ENCODE data around the gene CACHD1. TPM values are rescaled to one million over a fixed set of nuclear protein-coding genes. Genes with fewer than 3 reads are reported as not detected.
"Not testable (repeated sequence)": the region's sequence is repeated elsewhere in the genome, so short reads cannot be mapped to it uniquely, and the experiment has no call there.

CACHD1 gene
- total RNA-seq, 1 experiment from 2014 or later, result not detected

- Histone ChIP-seq H3K4me1 (ENCODE audit: low read length) (no peaks in the 10 kb centered on the region), H3K79me2 (ENCODE audit: low read length) (no peaks in the 10 kb centered on the region), H3K4me2 (ENCODE audit: low read depth, low read length, poor library complexity, severe bottlenecking) (no peak overlapping the region), H3K9ac (ENCODE audit: low read length) (no peak overlapping the region), H2AFZ (ENCODE audit: low read length) (no peak overlapping the region), H3K27ac (ENCODE audit: low read length) (no peak overlapping the region), H3K9me3 (ENCODE audit: low read length) (no peaks in the 10 kb centered on the region), H3K36me3 (ENCODE audit: insufficient read depth, low read length) (no peaks in the 10 kb centered on the region), H4K20me1 (ENCODE audit: insufficient read depth, low read depth, low read length) (no peaks in the 10 kb centered on the region), H3K4me3 (ENCODE audit: low read length) (no peak overlapping the region), H3K9me2 (replicated peaks; ENCODE audit: insufficient read depth, low read length) (no peaks in the 10 kb centered on the region), H3K27me3 (ENCODE audit: low read length) (no peaks in the 10 kb centered on the region)
- no peak for DNase-seq
Measured at GRCh38 chr1:64505232-64505943, 35.5 kb downstream of the CACHD1 start.

DNA sequence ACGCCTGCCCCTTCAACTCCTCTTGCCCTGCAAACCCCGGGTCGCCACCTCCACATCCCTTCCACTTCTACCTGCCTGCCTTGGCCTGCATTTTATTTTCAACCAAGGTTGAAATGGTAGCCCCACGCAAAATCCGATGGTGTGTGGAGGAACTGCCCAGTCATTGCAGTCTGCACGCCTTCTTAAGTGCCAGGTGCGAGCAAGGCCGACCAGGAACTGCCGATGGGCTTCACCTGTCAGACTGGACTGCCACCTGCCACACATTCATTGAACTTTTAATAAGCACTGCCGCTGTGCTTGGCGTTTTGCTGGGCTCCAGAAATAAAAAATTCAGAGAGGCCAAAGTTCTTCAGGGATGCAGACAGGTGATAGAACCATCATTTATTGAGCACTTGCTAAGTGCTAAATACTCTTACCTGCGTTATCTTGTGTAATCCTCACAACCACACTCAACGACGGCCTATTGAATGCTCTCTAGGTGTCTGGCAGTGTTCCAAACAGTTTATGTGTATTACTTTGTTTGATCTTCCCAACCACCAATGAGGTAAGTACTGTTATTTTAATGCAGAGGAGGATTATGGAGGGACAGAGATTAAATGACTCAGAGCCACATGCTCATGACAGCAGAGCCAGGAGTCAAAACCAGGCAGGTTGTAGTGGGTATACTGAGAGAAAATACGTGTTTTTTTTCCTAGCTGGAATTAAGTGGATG lies 36.2 kb downstream of the CACHD1 start:
- no peak overlapping the region for H3K27ac ChIP-seq (ENCODE audit: low read length)
- H2AFZ ChIP-seq (ENCODE audit: low read length), result no peak overlapping the region
- H3K4me1 ChIP-seq (ENCODE audit: low read length), result no peaks in the 10 kb centered on the region
- H3K36me3 ChIP-seq (ENCODE audit: insufficient read depth, low read length), result no peaks in the 10 kb centered on the region
- H3K9ac ChIP-seq (ENCODE audit: low read length), result no peak overlapping the region
- H3K9me2 ChIP-seq (replicated peaks; ENCODE audit: insufficient read depth, low read length), result no peaks in the 10 kb centered on the region
- DNase-seq, result no peak
- no peaks in the 10 kb centered on the region for H3K27me3 ChIP-seq (ENCODE audit: low read length)
- H3K4me2 ChIP-seq (ENCODE audit: low read depth, low read length, poor library complexity, severe bottlenecking), result no peak overlapping the region
- no peaks in the 10 kb centered on the region for H4K20me1 ChIP-seq (ENCODE audit: insufficient read depth, low read depth, low read length)
- no peaks in the 10 kb centered on the region for H3K9me3 ChIP-seq (ENCODE audit: low read length)
- H3K4me3 ChIP-seq (ENCODE audit: low read length), result no peak overlapping the region
- H3K79me2 ChIP-seq (ENCODE audit: low read length), result no peaks in the 10 kb centered on the region

- no peaks in the 10 kb centered on the region for H3K27me3 ChIP-seq (ENCODE audit: low read length)
- no peaks in the 10 kb centered on the region for H3K9me2 ChIP-seq (replicated peaks; ENCODE audit: insufficient read depth, low read length)
- H3K9me3 ChIP-seq (ENCODE audit: low read length), result no peaks in the 10 kb centered on the region
- H3K4me2 ChIP-seq (ENCODE audit: low read depth, low read length, poor library complexity, severe bottlenecking), result no peak overlapping the region
- H3K9ac ChIP-seq (ENCODE audit: low read length), result no peak overlapping the region
- no peaks in the 10 kb centered on the region for H3K79me2 ChIP-seq (ENCODE audit: low read length)
- H2AFZ ChIP-seq (ENCODE audit: low read length), result no peak overlapping the region
- no peaks in the 10 kb centered on the region for H3K4me1 ChIP-seq (ENCODE audit: low read length)
- H3K36me3 ChIP-seq (ENCODE audit: insufficient read depth, low read length), result no peaks in the 10 kb centered on the region
- H3K27ac ChIP-seq (ENCODE audit: low read length), result no peak overlapping the region
- no peak for DNase-seq
- H4K20me1 ChIP-seq (ENCODE audit: insufficient read depth, low read depth, low read length), result no peaks in the 10 kb centered on the region
- no peak overlapping the region for H3K4me3 ChIP-seq (ENCODE audit: low read length)
Measured at GRCh38 chr1:64508629-64509028, 38.7 kb downstream of the CACHD1 start.

- Histone ChIP-seq H3K9me3 (ENCODE audit: low read length) (no peaks in the 10 kb centered on the region), H3K27me3 (ENCODE audit: low read length) (no peaks in the 10 kb centered on the region), H3K4me3 (ENCODE audit: low read length) (no peak overlapping the region), H2AFZ (ENCODE audit: low read length) (no peak overlapping the region), H3K79me2 (ENCODE audit: low read length) (no peaks in the 10 kb centered on the region), H3K9ac (ENCODE audit: low read length) (no peak overlapping the region), H3K36me3 (ENCODE audit: insufficient read depth, low read length) (no peaks in the 10 kb centered on the region), H3K27ac (ENCODE audit: low read length) (no peak overlapping the region), H3K4me1 (ENCODE audit: low read length) (no peaks in the 10 kb centered on the region), H3K4me2 (ENCODE audit: low read depth, low read length, poor library complexity, severe bottlenecking) (no peak overlapping the region), H4K20me1 (ENCODE audit: insufficient read depth, low read depth, low read length) (no peaks in the 10 kb centered on the region), H3K9me2 (replicated peaks; ENCODE audit: insufficient read depth, low read length) (no peaks in the 10 kb centered on the region)
- DNase-seq, result no peak
Measured at GRCh38 chr1:64511044-64511443, 41.1 kb downstream of the CACHD1 start.

GRCh38 chr1:64512206-64512605 lies 42.3 kb downstream of the CACHD1 start:
- H3K4me3 ChIP-seq (ENCODE audit: low read length); DNase-seq; H3K4me2 ChIP-seq (ENCODE audit: low read depth, low read length, poor library complexity, severe bottlenecking): not testable (repeated sequence)

DNA sequence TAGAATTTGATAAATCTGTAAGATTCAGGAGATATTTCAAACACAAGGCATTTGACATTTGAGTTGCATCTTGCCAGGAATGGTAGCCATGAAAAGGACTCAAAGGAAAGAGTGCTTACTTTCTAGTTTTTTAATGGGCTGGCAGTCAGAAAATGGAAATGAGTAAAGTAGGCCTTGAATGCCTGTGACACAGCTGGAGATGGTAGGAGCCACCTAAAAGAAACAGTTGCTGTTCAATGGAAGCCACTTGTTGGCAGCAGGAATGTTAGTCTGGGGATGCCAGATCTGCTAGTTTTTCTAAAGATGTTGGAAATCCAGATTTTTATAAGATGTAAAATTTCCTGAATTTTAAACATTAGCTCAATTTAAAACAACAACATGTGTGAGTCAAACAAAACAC lies 43.6 kb downstream of the CACHD1 start:
- Histone ChIP-seq H3K4me2 (ENCODE audit: low read depth, low read length, poor library complexity, severe bottlenecking) (no peak overlapping the region), H4K20me1 (ENCODE audit: insufficient read depth, low read depth, low read length) (no peaks in the 10 kb centered on the region), H3K4me1 (ENCODE audit: low read length) (no peaks in the 10 kb centered on the region), H3K9ac (ENCODE audit: low read length) (no peak overlapping the region), H3K27ac (ENCODE audit: low read length) (no peak overlapping the region), H3K9me3 (ENCODE audit: low read length) (no peaks in the 10 kb centered on the region), H3K79me2 (ENCODE audit: low read length) (no peaks in the 10 kb centered on the region), H3K36me3 (ENCODE audit: insufficient read depth, low read length) (no peaks in the 10 kb centered on the region), H2AFZ (ENCODE audit: low read length) (no peak overlapping the region), H3K4me3 (ENCODE audit: low read length) (no peak overlapping the region), H3K9me2 (replicated peaks; ENCODE audit: insufficient read depth, low read length) (no peaks in the 10 kb centered on the region), H3K27me3 (ENCODE audit: low read length) (no peaks in the 10 kb centered on the region)
- DNase-seq, result no peak

More at GRCh38 chr1:64512206-64512605, 42.3 kb downstream of the CACHD1 start:
- not testable (repeated sequence) for H3K27me3 ChIP-seq (ENCODE audit: low read length); H4K20me1 ChIP-seq (ENCODE audit: insufficient read depth, low read depth, low read length); H3K9me3 ChIP-seq (ENCODE audit: low read length); H3K27ac ChIP-seq (ENCODE audit: low read length); H3K36me3 ChIP-seq (ENCODE audit: insufficient read depth, low read length); H3K79me2 ChIP-seq (ENCODE audit: low read length); H3K9me2 ChIP-seq (replicated peaks; ENCODE audit: insufficient read depth, low read length); H3K9ac ChIP-seq (ENCODE audit: low read length); H2AFZ ChIP-seq (ENCODE audit: low read length); H3K4me1 ChIP-seq (ENCODE audit: low read length)

- Histone ChIP-seq H3K4me3 (ENCODE audit: low read length) (no peak overlapping the region), H4K20me1 (ENCODE audit: insufficient read depth, low read depth, low read length) (no peaks in the 10 kb centered on the region), H3K9me2 (replicated peaks; ENCODE audit: insufficient read depth, low read length) (no peaks in the 10 kb centered on the region), H3K27ac (ENCODE audit: low read length) (no peak overlapping the region), H3K4me2 (ENCODE audit: low read depth, low read length, poor library complexity, severe bottlenecking) (no peak overlapping the region), H3K4me1 (ENCODE audit: low read length) (no peaks in the 10 kb centered on the region), H3K79me2 (ENCODE audit: low read length) (no peaks in the 10 kb centered on the region), H3K9me3 (ENCODE audit: low read length) (no peaks in the 10 kb centered on the region), H3K9ac (ENCODE audit: low read length) (no peak overlapping the region), H2AFZ (ENCODE audit: low read length) (no peak overlapping the region), H3K36me3 (ENCODE audit: insufficient read depth, low read length) (no peaks in the 10 kb centered on the region), H3K27me3 (ENCODE audit: low read length) (no peaks in the 10 kb centered on the region)
- DNase-seq, result no peak
Measured at GRCh38 chr1:64514197-64514765, 44.4 kb downstream of the CACHD1 start.

- Histone ChIP-seq H3K79me2 (ENCODE audit: low read length) (no peaks in the 10 kb centered on the region), H3K27ac (ENCODE audit: low read length) (no peak overlapping the region), H3K36me3 (ENCODE audit: insufficient read depth, low read length) (no peaks in the 10 kb centered on the region), H2AFZ (ENCODE audit: low read length) (no peak overlapping the region), H3K4me1 (ENCODE audit: low read length) (no peaks in the 10 kb centered on the region), H4K20me1 (ENCODE audit: insufficient read depth, low read depth, low read length) (no peaks in the 10 kb centered on the region), H3K4me3 (ENCODE audit: low read length) (no peak overlapping the region), H3K9me2 (replicated peaks; ENCODE audit: insufficient read depth, low read length) (no peaks in the 10 kb centered on the region), H3K27me3 (ENCODE audit: low read length) (no peaks in the 10 kb centered on the region), H3K9me3 (ENCODE audit: low read length) (no peaks in the 10 kb centered on the region), H3K4me2 (ENCODE audit: low read depth, low read length, poor library complexity, severe bottlenecking) (no peak overlapping the region), H3K9ac (ENCODE audit: low read length) (no peak overlapping the region)
- DNase-seq, result no peak
Measured at GRCh38 chr1:64515427-64515826, 45.5 kb downstream of the CACHD1 start.

All from Karpas-422 (cell line).